ENCODE results near the gene CDKAL1.

The CDKAL1 gene

GRCh38 chr6:20965276-20965675, 431.0 kb downstream of the CDKAL1 start:
- TF ChIP-seq EP300 (IDR thresholded peaks at IDR 0.05; ENCODE audit: borderline replicate concordance) (no peak), TAF1 (IDR thresholded peaks at IDR 0.05; ENCODE audit: low read depth) (no peak), TCF12 (IDR thresholded peaks at IDR 0.05; ENCODE audit: low read depth) (no peak), FOXM1 (IDR thresholded peaks at IDR 0.05; ENCODE audit: borderline replicate concordance, low read depth) (no peak), EGR1 (IDR thresholded peaks at IDR 0.05) (no peak), TEAD4 (IDR thresholded peaks at IDR 0.05) (no peak), RAD21 (IDR thresholded peaks at IDR 0.05; ENCODE audit: low read depth) (no peak)

- no peak for TF ChIP-seq NFIC (IDR thresholded peaks at IDR 0.05)
Observed at GRCh38 chr6:20965915-20966314, 431.7 kb downstream of the CDKAL1 start.

- TF ChIP-seq NFIC (IDR thresholded peaks at IDR 0.05) (no peak), USF1 (IDR thresholded peaks at IDR 0.05) (no peak), EGR1 (IDR thresholded peaks at IDR 0.05) (no peak), FOXM1 (IDR thresholded peaks at IDR 0.05; ENCODE audit: borderline replicate concordance, low read depth) (no peak), CEBPB (IDR thresholded peaks at IDR 0.05) (no peak), CREB1 (IDR thresholded peaks at IDR 0.05; ENCODE audit: low read depth) (no peak), EP300 (IDR thresholded peaks at IDR 0.05; ENCODE audit: borderline replicate concordance) (no peak), MAX (IDR thresholded peaks at IDR 0.05) (no peak), TAF1 (IDR thresholded peaks at IDR 0.05; ENCODE audit: low read depth) (no peak), ZBTB7A (IDR thresholded peaks at IDR 0.05; ENCODE audit: low read depth) (no peak), REST (IDR thresholded peaks at IDR 0.05; ENCODE audit: low read depth) (no peak), YY1 (IDR thresholded peaks at IDR 0.05; ENCODE audit: low read depth) (no peak), TEAD4 (IDR thresholded peaks at IDR 0.05) (no peak)
Observed at GRCh38 chr6:20969551-20969950, 435.3 kb downstream of the CDKAL1 start.

GRCh38 chr6:20976391-20976918, 442.2 kb downstream of the CDKAL1 start:
- TF ChIP-seq TEAD4 (IDR thresholded peaks at IDR 0.05) (no peak), TAF1 (IDR thresholded peaks at IDR 0.05; ENCODE audit: low read depth) (no peak), FOXM1 (IDR thresholded peaks at IDR 0.05; ENCODE audit: borderline replicate concordance, low read depth) (no peak), REST (IDR thresholded peaks at IDR 0.05; ENCODE audit: low read depth) (no peak)

GRCh38 chr6:20978151-20978614, 443.9 kb downstream of the CDKAL1 start:
- TF ChIP-seq EP300 (IDR thresholded peaks at IDR 0.05; ENCODE audit: borderline replicate concordance) (no peak), TAF1 (IDR thresholded peaks at IDR 0.05; ENCODE audit: low read depth) (no peak), REST (IDR thresholded peaks at IDR 0.05; ENCODE audit: low read depth) (no peak), CEBPB (IDR thresholded peaks at IDR 0.05) (no peak), ZBTB7A (IDR thresholded peaks at IDR 0.05; ENCODE audit: low read depth) (no peak), TEAD4 (IDR thresholded peaks at IDR 0.05) (no peak), YY1 (IDR thresholded peaks at IDR 0.05; ENCODE audit: low read depth) (no peak), RAD21 (IDR thresholded peaks at IDR 0.05; ENCODE audit: low read depth) (no peak), USF1 (IDR thresholded peaks at IDR 0.05) (no peak), FOXM1 (IDR thresholded peaks at IDR 0.05; ENCODE audit: borderline replicate concordance, low read depth) (no peak), TCF12 (IDR thresholded peaks at IDR 0.05; ENCODE audit: low read depth) (no peak), CREB1 (IDR thresholded peaks at IDR 0.05; ENCODE audit: low read depth) (no peak), EGR1 (IDR thresholded peaks at IDR 0.05) (no peak)
